K562 (cell line): ENCODE data around the gene ARHGAP12. TPM values are rescaled to one million over a fixed set of nuclear protein-coding genes. Genes with fewer than 3 reads are reported as not detected.

ENCODE experiments used
- ATF1 ChIP-seq, 2 experiments: fragments of 450-650 bp in 1 of 2; IDR thresholded peaks; 2 replicates each; pipeline ENCODE4 v1.6.1; 2016; ENCODE audit warnings: missing compliant biosample characterization in 1 of 2, missing genetic modification characterization in 1 of 2
- ATF7 ChIP-seq: fragments of 450-650 bp; IDR thresholded peaks from 2 replicates; pipeline ENCODE4 v1.7.1; 2014; ENCODE audit warnings: mild to moderate bottlenecking, moderate library complexity
- BRCA1 ChIP-seq, 2 experiments: fragments of 450-650 bp in 1 of 2; sonication (generic) in 1 of 2; formaldehyde crosslinking in 1 of 2; IDR thresholded peaks; 2 replicates each; pipeline versions ENCODE4 v1.5.0 to v1.6.1; 2017 to 2020; ENCODE audit warnings: mild to moderate bottlenecking in 1 of 2, missing genetic modification reagents in 1 of 2
- CAMTA2 ChIP-seq: fragments of 250-450 bp; sonication (Bioruptor Pico); conservative IDR thresholded peaks from 2 replicates; pipeline ENCODE4 v1.5.1; 2022
- CBX3 ChIP-seq, 2 experiments: IDR thresholded peaks; 1 replicate in 1 of 2; 2 replicates in 1 of 2; pipeline ENCODE4 v1.6.1; 2012; ENCODE audit warnings: inconsistent platforms in 2 of 2, low read length in 2 of 2, borderline replicate concordance in 1 of 2, control low read depth in 1 of 2
- E2F1 ChIP-seq: sonication (generic); formaldehyde crosslinking; IDR thresholded peaks from 2 replicates; pipeline ENCODE4 v1.8.1; 2023; ENCODE audit warnings: mild to moderate bottlenecking, missing genetic modification reagents, moderate library complexity
- HNRNPL ChIP-seq: fragments of 200-400 bp; formaldehyde crosslinking; IDR thresholded peaks from 2 replicates; pipeline ENCODE4 v1.6.1; 2017; ENCODE audit warnings: low read depth, mild to moderate bottlenecking, low read length
- IRF1 ChIP-seq: sonication (generic); formaldehyde crosslinking; IDR thresholded peaks from 2 replicates; pipeline ENCODE4 v1.8.0; 2022; ENCODE audit warnings: missing genetic modification reagents, mild to moderate bottlenecking, borderline replicate concordance
- JUNB ChIP-seq: fragments of 450-650 bp; formaldehyde crosslinking; conservative IDR thresholded peaks from 2 replicates; pipeline ENCODE4 v1.4.0; 2020; ENCODE audit warnings: mild to moderate bottlenecking
- KLF10 ChIP-seq: fragments of 250-450 bp; sonication (Bioruptor Pico); IDR thresholded peaks from 2 replicates; pipeline ENCODE4 v1.6.1; 2021; ENCODE audit warnings: matching md5 sums
- NBN ChIP-seq: fragments of 450-650 bp; IDR thresholded peaks from 2 replicates; pipeline ENCODE4 v1.6.1; 2016; ENCODE audit warnings: low read depth, mild to moderate bottlenecking
- NFIX ChIP-seq: fragments of 250-450 bp; sonication (Bioruptor Pico); IDR thresholded peaks from 2 replicates; pipeline ENCODE4 v1.4.0; 2020; ENCODE audit warnings: low read depth, mild to moderate bottlenecking, moderate library complexity
- NR2F6 ChIP-seq: fragments of 450-650 bp; formaldehyde crosslinking; IDR thresholded peaks from 2 replicates; pipeline ENCODE4 v1.4.0; 2020; ENCODE audit warnings: mild to moderate bottlenecking
- NR3C1 ChIP-seq: sonication (generic); formaldehyde crosslinking; IDR thresholded peaks from 2 replicates; pipeline ENCODE4 v1.8.1; 2022; ENCODE audit warnings: missing genetic modification reagents
- NUFIP1 ChIP-seq: fragments of 450-650 bp; IDR thresholded peaks from 2 replicates; pipeline ENCODE4 v1.6.1; 2018; ENCODE audit not compliant: partially characterized antibody
- PHB ChIP-seq: fragments of 250-450 bp; sonication (Bioruptor Pico); IDR thresholded peaks from 2 replicates; pipeline ENCODE4 v1.5.0; 2021
- POLR3G ChIP-seq: IDR thresholded peaks from 2 replicates; pipeline ENCODE4 v1.6.1; 2011; ENCODE audit not compliant: insufficient read length, insufficient replicate concordance; ENCODE audit errors: extremely low read depth
- RBM14 ChIP-seq: fragments of 200-400 bp; formaldehyde crosslinking; IDR thresholded peaks from 2 replicates; pipeline ENCODE4 v1.6.1; 2018; ENCODE audit warnings: low read depth, mild to moderate bottlenecking, low read length, moderate library complexity, borderline replicate concordance; ENCODE audit not compliant: insufficient read depth
- RBM15 ChIP-seq: fragments of 200-400 bp; formaldehyde crosslinking; IDR thresholded peaks from 2 replicates; pipeline ENCODE4 v1.6.1; 2018; ENCODE audit warnings: mild to moderate bottlenecking, low read length, moderate library complexity; ENCODE audit not compliant: insufficient read depth
- STAT5B ChIP-seq: fragments of 250-450 bp; sonication (Bioruptor Pico); IDR thresholded peaks from 2 replicates; pipeline ENCODE4 v1.8.0; 2021; ENCODE audit warnings: mild to moderate bottlenecking, inconsistent platforms
- TAF7 ChIP-seq: fragments of 450-650 bp; IDR thresholded peaks from 2 replicates; pipeline ENCODE4 v1.6.1; 2016; ENCODE audit warnings: missing genetic modification characterization, missing compliant biosample characterization
- TFE3 ChIP-seq: fragments of 450-650 bp; formaldehyde crosslinking; IDR thresholded peaks from 2 replicates; pipeline ENCODE4 v1.4.0; 2020; ENCODE audit warnings: mild to moderate bottlenecking, mixed read lengths
- ZC3H8 ChIP-seq: fragments of 450-650 bp; IDR thresholded peaks from 2 replicates; pipeline ENCODE4 v1.6.1; 2017
- ZFX ChIP-seq: sonication (generic); formaldehyde crosslinking; IDR thresholded peaks from 2 replicates; pipeline ENCODE4 v1.8.0; 2022; ENCODE audit warnings: mild to moderate bottlenecking, missing genetic modification reagents, moderate library complexity
- ZNF133 ChIP-seq: fragments of 250-450 bp; sonication (Bioruptor Pico); IDR thresholded peaks from 2 replicates; pipeline ENCODE4 v1.4.0; 2020; ENCODE audit warnings: mild to moderate bottlenecking
- ZNF143 ChIP-seq: sonication (generic); formaldehyde crosslinking; IDR thresholded peaks from 2 replicates; pipeline ENCODE4 v1.9.0; 2022; ENCODE audit warnings: mild to moderate bottlenecking, missing genetic modification reagents
- ZNF444 ChIP-seq: fragments of 250-450 bp; sonication (Bioruptor Pico); IDR thresholded peaks from 2 replicates; pipeline ENCODE4 v1.4.0; 2020; ENCODE audit warnings: mild to moderate bottlenecking, moderate library complexity
- ZNF507 ChIP-seq: conservative IDR thresholded peaks from 2 replicates; pipeline ENCODE4 v1.6.1; 2017; ENCODE audit warnings: missing genetic modification characterization, missing compliant biosample characterization
- ZNF561 ChIP-seq: fragments of 450-650 bp; formaldehyde crosslinking; conservative IDR thresholded peaks from 2 replicates; pipeline ENCODE4 v1.4.0; 2020; ENCODE audit warnings: mild to moderate bottlenecking, moderate library complexity
- ZNF695 ChIP-seq: fragments of 450-650 bp; formaldehyde crosslinking; IDR thresholded peaks from 2 replicates; pipeline ENCODE4 v1.4.0; 2020; ENCODE audit warnings: mild to moderate bottlenecking, moderate library complexity
- polyA plus RNA-seq, 8 experiments: library from polyadenylated mRNA; depleted of rRNA in 4 of 8; stranded (reverse) in 5 of 8; unstranded in 3 of 8; fragments of >200 nt; fragmentation: Nextera tagmentation in 2 of 8; fragmentation: Illumina TruSeq in 1 of 8; extraction: Ambion mirVana in 2 of 8; extraction: Trizol in 1 of 8; gene quantifications; 2 replicates each; pipeline versions ENCODE4 v1.2.1 to v1.2.3, GENCODE V29; 2011 to 2014; ENCODE audit warnings: inconsistent platforms in 1 of 8, missing spikeins in 1 of 8
- total RNA-seq, 7 experiments: library from RNA; depleted of rRNA in 6 of 7; stranded (reverse); fragments of >200 nt in 6 of 7; fragmentation: Illumina TruSeq in 2 of 7; extraction: Trizol in 2 of 7; gene quantifications; 2 replicates each; pipeline versions ENCODE4 v1.2.1 to v1.2.3, GENCODE V29; 2011 to 2021; ENCODE audit warnings: low replicate concordance in 1 of 7

Gene ARHGAP12
- total and polyA plus RNA-seq, 9 of the 15 experiments (the other 6 are each of a cell fraction or from before 2014, with no cell fraction given), result 4.4 to 18.7 (median 10.1) TPM

- TF ChIP-seq NR3C1, result no peak
- no peak for TF ChIP-seq ZFX (CRISPR knock-in tag)
- TF ChIP-seq NUFIP1, result no peak
- no peak for TF ChIP-seq ZNF507 (tag)
- TF ChIP-seq CBX3 (IDR thresholded peaks at IDR 0.05; ENCODE audit: borderline replicate concordance in 1 of 2, low read length in 2 of 2), result peak in 1 of 2 experiments; percentile 97; a peak in 1 of 3 replicates
- no peak for TF ChIP-seq KLF10 (CRISPR knock-in tag)
- peak; percentile 98 for TF ChIP-seq NBN
- TF ChIP-seq ZNF444 (CRISPR knock-in tag), result no peak
- TF ChIP-seq NFIX, result no peak
- peak; percentile 91 for TF ChIP-seq ATF7
- no peak for TF ChIP-seq STAT5B (CRISPR knock-in tag)
- no peak for TF ChIP-seq RBM15
- no peak for TF ChIP-seq TAF7
- TF ChIP-seq PHB (CRISPR knock-in tag), result no peak
- TF ChIP-seq TFE3, result no peak
- TF ChIP-seq ZNF143 (CRISPR knock-in tag), result no peak
- no peak for TF ChIP-seq NR2F6 (CRISPR knock-in tag)
- no peak for TF ChIP-seq IRF1 (CRISPR knock-in tag)
- TF ChIP-seq JUNB (CRISPR knock-in tag), result no peak
- TF ChIP-seq ZNF695 (CRISPR knock-in tag), result no peak
- no peak for TF ChIP-seq CAMTA2 (CRISPR knock-in tag)
- TF ChIP-seq RBM14, result no peak
- no peak for TF ChIP-seq ZNF133
- TF ChIP-seq POLR3G, result no peak
- no peak for TF ChIP-seq E2F1
- TF ChIP-seq ZNF561 (CRISPR knock-in tag), result no peak
- no peak for TF ChIP-seq ZC3H8
- no peak for TF ChIP-seq BRCA1 (IDR thresholded peaks at IDR 0.05)
- no peak for TF ChIP-seq BRCA1 (CRISPR knock-in tag; IDR thresholded peaks at IDR 0.05)
- no peak for TF ChIP-seq ATF1 (CRISPR knock-in tag; IDR thresholded peaks at IDR 0.05)
- peak; percentile 91 for TF ChIP-seq ATF1 (tag; IDR thresholded peaks at IDR 0.05)
- no peak for TF ChIP-seq HNRNPL
Observed at GRCh38 chr10:31972519-31973041, 43.9 kb upstream of the ARHGAP12 start (continued).
